Activated B cell treated with CpG ODN at 0.5 μM for 24 hours (primary cell): Measurements from ENCODE around the gene TDRD12. TPM values are rescaled to one million over a fixed set of nuclear protein-coding genes. Genes with fewer than 3 reads are reported as not detected.

Source experiments
- ATAC-seq: fragments of 200-7000 bp; cut with Tn5 transposase; one replicate; pipeline ENCODE4 v1.10.0; 2021; ENCODE audit warnings: low read depth, mild to moderate bottlenecking, moderate library complexity
- CTCF ChIA-PET: fragments of 350-600 bp; sonication (Branson Sonifier 250); formaldehyde crosslinking; loops from one replicate; lab custom pipeline; 2021; ENCODE audit warnings: antibody characterized with exemption; lab: Charles Lee
- POLR2A ChIA-PET: fragments of 350-600 bp; sonication (Branson Sonifier 250); formaldehyde crosslinking; loops from one replicate; lab custom pipeline; 2021; ENCODE audit warnings: antibody characterized with exemption; lab: Charles Lee
- DNase-seq: peaks from one replicate; pipeline ENCODE4 v3.0.0; 2022
- H3K27ac Mint-ChIP-seq: one replicate; pipeline ENCODE4 v1.8.0; 2020; ENCODE audit warnings: mixed read lengths
- H3K27me3 Mint-ChIP-seq: one replicate; pipeline ENCODE4 v1.8.0; 2021; ENCODE audit warnings: mixed read lengths
- H3K36me3 Mint-ChIP-seq: one replicate; pipeline ENCODE4 v1.8.0; 2021; ENCODE audit warnings: low read depth, mixed read lengths
- H3K4me1 Mint-ChIP-seq: one replicate; pipeline ENCODE4 v1.8.0; 2021; ENCODE audit warnings: mixed read lengths
- H3K4me3 Mint-ChIP-seq: one replicate; pipeline ENCODE4 v1.8.0; 2020; ENCODE audit warnings: mild to moderate bottlenecking, mixed read lengths
- H3K9me3 Mint-ChIP-seq: one replicate; pipeline ENCODE4 v1.8.0; 2020; ENCODE audit warnings: mixed read lengths
- CTCF ChIP-seq: fragments of 200-600 bp; IDR thresholded peaks from one replicate; pipeline ENCODE4 v1.8.0; 2022; ENCODE audit warnings: antibody characterized with exemption, mild to moderate bottlenecking
- intact Hi-C: fragments of 100-400 bp; cut with micrococcal nuclease; formaldehyde crosslinking; loops from one replicate; pipeline ENCODE4 v1.15.1; 2024
- total RNA-seq: library from RNA; stranded (reverse); gene quantifications from 2 replicates; pipeline ENCODE4 v1.2.3, GENCODE V29; 2022

TDRD12 gene
- total RNA-seq, 1 donor from 2014 or later: 1.2 TPM

GRCh38 chr19:32810452-32810851 lies 90.9 kb downstream of the TDRD12 start:
- Mint-ChIP-seq H3K27ac (no peak overlapping the region), H3K4me1 (no peaks in the 10 kb centered on the region), H3K27me3 (peaks cover 9% of the 10 kb centered on the region), H3K36me3 (no peaks in the 10 kb centered on the region), H3K9me3 (no peaks in the 10 kb centered on the region), H3K4me3 (no peak overlapping the region)
- no peak for DNase-seq
- intact Hi-C loops: no loop called here
- POLR2A ChIA-PET: no interaction called here
- no peak for TF ChIP-seq CTCF
- CTCF ChIA-PET: no interaction called here
- no peak for ATAC-seq

DNA sequence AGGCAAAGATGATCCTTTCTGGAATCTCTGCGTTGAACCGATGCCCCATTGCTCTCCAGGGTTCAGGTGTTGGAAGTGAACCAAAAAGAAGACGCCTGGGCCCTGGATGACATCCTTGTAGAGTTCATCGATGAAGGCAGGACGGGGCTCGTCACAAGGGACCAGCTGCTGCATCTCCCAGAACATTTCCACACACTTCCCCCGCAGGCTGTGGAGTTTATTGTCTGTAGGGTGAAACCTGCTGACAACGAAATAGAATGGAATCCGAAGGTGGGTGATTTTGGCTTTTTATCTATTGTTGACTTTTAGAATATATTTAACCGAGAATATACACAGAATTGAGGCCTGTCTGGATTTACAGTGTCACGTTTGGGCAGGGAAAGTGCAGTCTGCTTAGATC lies 91.6 kb downstream of the TDRD12 start:
- H3K4me1 Mint-ChIP-seq: no peaks in the 10 kb centered on the region
- H3K27me3 Mint-ChIP-seq: peaks cover 9% of the 10 kb centered on the region
- H3K27ac Mint-ChIP-seq: no peak overlapping the region
- H3K36me3 Mint-ChIP-seq: no peaks in the 10 kb centered on the region
- POLR2A ChIA-PET: no interaction called here
- no peak for DNase-seq
- CTCF ChIA-PET: no interaction called here
- intact Hi-C loops: no loop called here
- TF ChIP-seq CTCF: no peak
- no peaks in the 10 kb centered on the region for H3K9me3 Mint-ChIP-seq
- no peak overlapping the region for H3K4me3 Mint-ChIP-seq
- no peak for ATAC-seq

DNA sequence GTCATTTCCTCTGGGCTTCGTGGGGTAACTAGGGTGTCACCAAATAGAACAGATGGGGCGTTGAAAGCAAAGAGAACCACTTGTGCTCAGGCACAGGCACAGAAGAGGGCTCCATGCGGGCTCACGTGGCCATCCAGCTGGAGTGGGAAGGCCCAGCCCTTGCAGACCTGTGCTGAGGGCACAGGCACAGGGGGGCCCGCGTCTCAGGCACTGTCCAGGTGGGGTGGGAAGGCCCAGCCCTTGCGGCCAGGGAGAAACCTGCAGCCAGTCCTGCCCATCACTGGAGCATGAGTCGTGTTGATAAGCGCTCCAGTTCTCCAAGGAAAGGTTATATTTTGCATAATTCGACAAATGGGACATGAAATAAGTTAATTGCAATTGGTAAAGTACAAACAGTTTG lies 92.5 kb downstream of the TDRD12 start:
- ATAC-seq: no peak
- TF ChIP-seq CTCF: no peak
- H3K27ac Mint-ChIP-seq: no peak overlapping the region
- no peaks in the 10 kb centered on the region for H3K9me3 Mint-ChIP-seq
- no peaks in the 10 kb centered on the region for H3K4me1 Mint-ChIP-seq
- no peaks in the 10 kb centered on the region for H3K36me3 Mint-ChIP-seq
- intact Hi-C loops: no loop called here
- CTCF ChIA-PET: no interaction called here
- DNase-seq: no peak
- POLR2A ChIA-PET: no interaction called here
- peaks cover 9% of the 10 kb centered on the region for H3K27me3 Mint-ChIP-seq
- H3K4me3 Mint-ChIP-seq: no peak overlapping the region

DNA sequence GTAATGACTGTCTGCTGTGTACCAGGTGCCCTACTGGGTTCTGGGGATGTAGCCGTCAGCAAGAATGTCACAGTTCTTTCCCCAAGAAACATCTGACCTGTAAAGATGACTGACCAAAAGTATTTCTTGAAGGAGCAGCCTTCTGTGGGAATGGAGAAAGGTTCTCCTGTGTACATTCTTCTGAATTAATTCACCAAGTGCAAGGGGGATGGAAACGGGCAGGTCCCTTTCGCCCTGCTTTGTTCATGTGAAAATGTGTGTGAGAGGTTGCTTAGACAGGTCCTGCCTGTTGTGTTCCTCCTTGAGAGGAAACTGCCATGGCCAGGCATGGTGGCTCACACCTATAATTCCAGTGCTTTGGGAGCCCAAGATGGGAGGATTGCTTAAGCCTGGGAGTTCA lies 93.0 kb downstream of the TDRD12 start:
- no peak for DNase-seq
- intact Hi-C loops: no loop called here
- H3K4me3 Mint-ChIP-seq: no peak overlapping the region
- no peak for TF ChIP-seq CTCF
- no peak for ATAC-seq
- H3K36me3 Mint-ChIP-seq: no peaks in the 10 kb centered on the region
- H3K27ac Mint-ChIP-seq: no peak overlapping the region
- ChIA-PET CTCF (no interaction called here), POLR2A (no interaction called here)
- no peaks in the 10 kb centered on the region for H3K4me1 Mint-ChIP-seq
- H3K27me3 Mint-ChIP-seq: peaks cover 11% of the 10 kb centered on the region
- no peaks in the 10 kb centered on the region for H3K9me3 Mint-ChIP-seq

DNA sequence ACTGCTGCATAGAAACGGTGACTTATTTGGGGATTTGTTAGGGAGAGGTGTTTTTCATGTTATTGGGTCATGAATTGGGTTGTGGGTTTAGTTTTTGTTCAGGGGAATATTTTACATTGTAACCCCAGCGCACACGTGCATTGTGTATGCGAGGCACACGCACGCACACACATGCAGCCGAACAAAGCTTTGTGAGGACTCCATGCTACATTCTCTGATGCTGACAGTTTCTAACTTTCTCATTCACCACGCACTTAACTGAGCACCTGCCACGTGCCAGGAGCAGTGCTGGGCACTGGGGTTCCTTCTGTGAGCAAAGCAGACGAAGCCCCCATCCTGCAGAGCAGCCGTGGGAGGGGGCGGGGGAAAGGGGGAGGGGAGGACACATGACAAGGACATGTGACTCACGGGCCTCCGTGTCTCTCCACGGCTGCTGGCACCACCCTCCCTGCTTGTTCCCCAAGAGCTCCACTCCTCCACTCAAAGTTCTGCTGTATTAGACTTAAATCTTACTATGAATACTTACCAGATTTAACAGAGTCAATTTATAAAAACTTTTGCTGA lies 94.4 kb downstream of the TDRD12 start:
- ATAC-seq: no peak
- ChIA-PET POLR2A (no interaction called here), CTCF (no interaction called here)
- intact Hi-C loops: no loop called here
- Mint-ChIP-seq H3K4me3 (no peak overlapping the region), H3K9me3 (no peaks in the 10 kb centered on the region), H3K4me1 (no peaks in the 10 kb centered on the region), H3K36me3 (no peaks in the 10 kb centered on the region), H3K27me3 (peaks cover 15% of the 10 kb centered on the region), H3K27ac (no peak overlapping the region)
- no peak for DNase-seq
- TF ChIP-seq CTCF: no peak
